K562 (cell line): ENCODE data around the gene FMNL1. TPM values are rescaled to one million over a fixed set of nuclear protein-coding genes. Genes with fewer than 3 reads are reported as not detected.

Source experiments
- ATAC-seq: fragments of 200-7000 bp; cut with Tn5 transposase; 3 replicates; pipeline ENCODE4 v1.9.1; 2020; ENCODE audit warnings: moderate library complexity
- BruUV-seq: library from RNA; stranded (reverse); fragments of 400-500 nt; replicated peaks from 2 replicates; lab custom pipeline; 2021; lab: Mats Ljungman, UMichigan
- CTCF ChIA-PET: fragments of 300-600 bp; formaldehyde crosslinking; extraction: SDS; loops from one replicate; lab custom pipeline; 2021; ENCODE audit warnings: low intra/inter-chr PET ratio; lab: Yijun Ruan, JAX
- POLR2A ChIA-PET: fragments of 300-600, 350-650 bp; sonication (Branson Sonifier 250); formaldehyde crosslinking; extraction: SDS; loops from one replicate; lab custom pipeline; 2021; ENCODE audit warnings: antibody characterized with exemption, inconsistent platforms; lab: Yijun Ruan, JAX
- DNase-seq, 4 experiments: peaks; one replicate each; pipeline versions ENCODE4 v3.0.0 to v3.0.0-alpha.2; 2011 to 2018; ENCODE audit warnings: low spot score in 3 of 4, mixed read lengths in 3 of 4; ENCODE audit errors: extremely low read depth in 1 of 4
- FAIRE-seq: peaks from 2 replicates; lab custom pipeline; 2011; peaks lifted over from hg19 to GRCh38; lab: Jason Lieb, UNC
- H2AFZ ChIP-seq: 2 replicates; pipeline ENCODE4 v1.6.0; 2011; ENCODE audit warnings: low read depth, low read length, control low read depth, inconsistent platforms
- H3K27ac ChIP-seq: fragments of 200-600 bp; 3 replicates; pipeline ENCODE4 v1.8.0; 2011; ENCODE audit warnings: low read depth, mild to moderate bottlenecking, control low read depth, inconsistent platforms, low read length, moderate library complexity, mixed read lengths; ENCODE audit errors: extremely low read depth
- H3K27me3 ChIP-seq, 2 experiments: fragments of 300-600 bp in 1 of 2; 2 replicates in 1 of 2; 3 replicates in 1 of 2; pipeline versions ENCODE4 v1.6.0 to v1.8.0; 2011; ENCODE audit warnings: inconsistent platforms in 2 of 2, low read length in 2 of 2, mild to moderate bottlenecking in 1 of 2, mixed read lengths in 1 of 2, moderate library complexity in 1 of 2; ENCODE audit not compliant: control insufficient read depth in 2 of 2, insufficient read depth in 2 of 2
- H3K36me3 ChIP-seq: fragments of 300-600 bp; 3 replicates; pipeline ENCODE4 v1.8.0; 2011; ENCODE audit warnings: mild to moderate bottlenecking, low read length, inconsistent platforms; ENCODE audit not compliant: control insufficient read depth, insufficient read depth
- H3K4me1 ChIP-seq, 2 experiments: fragments of 200-600 bp in 1 of 2; replicated peaks in 1 of 2; 2 replicates in 1 of 2; 3 replicates in 1 of 2; pipeline versions ENCODE4 v1.5.1 to v1.8.0; 2011; ENCODE audit warnings: inconsistent platforms in 2 of 2, low read length in 2 of 2, mild to moderate bottlenecking in 1 of 2, mixed read lengths in 1 of 2, moderate library complexity in 1 of 2; ENCODE audit not compliant: control insufficient read depth in 2 of 2, insufficient read depth in 2 of 2
- H3K4me2 ChIP-seq: 2 replicates; pipeline ENCODE4 v1.6.1; 2011; ENCODE audit warnings: low read length, control low read depth, inconsistent platforms, mixed read lengths; ENCODE audit not compliant: insufficient read depth
- H3K4me3 ChIP-seq: fragments of 200-600 bp; sonication (generic), shearing (Covaris generic); 2 replicates; pipeline ENCODE4 v1.5.1; 2016; ENCODE audit warnings: control low read depth, inconsistent platforms
- H3K79me2 ChIP-seq: fragments of 200-600 bp; 3 replicates; pipeline ENCODE4 v1.8.0; 2011; ENCODE audit warnings: low read length, inconsistent platforms; ENCODE audit not compliant: control insufficient read depth, insufficient read depth
- H3K9ac ChIP-seq, 2 experiments: 2 replicates each; pipeline versions ENCODE4 v1.6.0 to v1.6.1; 2011; ENCODE audit warnings: low read depth in 2 of 2, low read length in 2 of 2, control low read depth in 1 of 2, inconsistent platforms in 1 of 2, mild to moderate bottlenecking in 1 of 2, mixed read lengths in 1 of 2; ENCODE audit not compliant: insufficient read depth in 1 of 2
- H3K9me1 ChIP-seq: one replicate; pipeline ENCODE4 v1.6.0; 2011; ENCODE audit warnings: inconsistent platforms, mild to moderate bottlenecking, low read length, moderate library complexity; ENCODE audit not compliant: control insufficient read depth, insufficient read depth
- H3K9me3 ChIP-seq: replicated peaks from 2 replicates; pipeline ENCODE4 v1.5.1; 2011; ENCODE audit warnings: low read depth, low read length, inconsistent platforms; ENCODE audit not compliant: control insufficient read depth, insufficient read depth
- H4K20me1 ChIP-seq: replicated peaks from 2 replicates; pipeline ENCODE4 v1.6.1; 2011; ENCODE audit warnings: low read length, inconsistent platforms, mixed read lengths; ENCODE audit not compliant: control insufficient read depth, insufficient read depth
- BCL6 ChIP-seq: fragments of 250-450 bp; sonication (Bioruptor Pico); IDR thresholded peaks from 2 replicates; pipeline ENCODE4 v1.4.0; 2020
- CREM ChIP-seq: IDR thresholded peaks from 2 replicates; pipeline ENCODE4 v1.6.1; 2014; ENCODE audit warnings: antibody characterized with exemption, low read depth
- ETV5 ChIP-seq: sonication (generic); formaldehyde crosslinking; IDR thresholded peaks from 2 replicates; pipeline ENCODE4 v1.4.0; 2020; ENCODE audit warnings: low read depth, mild to moderate bottlenecking, missing genetic modification reagents
- GTF2E2 ChIP-seq: fragments of 200-800 bp; sonication (Bioruptor generic); IDR thresholded peaks from 2 replicates; pipeline ENCODE4 v1.6.1; 2016; ENCODE audit warnings: missing genetic modification characterization, missing compliant biosample characterization
- HNRNPL ChIP-seq: fragments of 200-400 bp; formaldehyde crosslinking; IDR thresholded peaks from 2 replicates; pipeline ENCODE4 v1.6.1; 2017; ENCODE audit warnings: low read depth, mild to moderate bottlenecking, low read length
- KLF16 ChIP-seq: IDR thresholded peaks from 2 replicates; pipeline ENCODE4 v1.6.1; 2016; ENCODE audit warnings: antibody characterized with exemption
- KLF6 ChIP-seq: fragments of 250-450 bp; sonication (Bioruptor Pico); IDR thresholded peaks from 2 replicates; pipeline ENCODE4 v1.4.0; 2020; ENCODE audit warnings: mild to moderate bottlenecking, moderate library complexity, borderline replicate concordance
- NFATC3 ChIP-seq: fragments of 450-650 bp; IDR thresholded peaks from 2 replicates; pipeline ENCODE4 v1.6.1; 2017; ENCODE audit warnings: mild to moderate bottlenecking
- PCBP1 ChIP-seq: fragments of 200-400 bp; formaldehyde crosslinking; IDR thresholded peaks from 2 replicates; pipeline ENCODE4 v1.6.1; 2018; ENCODE audit warnings: mild to moderate bottlenecking, low read depth, low read length; ENCODE audit not compliant: poor library complexity, severe bottlenecking
- PHB ChIP-seq: fragments of 250-450 bp; sonication (Bioruptor Pico); IDR thresholded peaks from 2 replicates; pipeline ENCODE4 v1.5.0; 2021
- PML ChIP-seq: IDR thresholded peaks from 2 replicates; pipeline ENCODE4 v1.6.1; 2012; ENCODE audit warnings: low read length, inconsistent platforms
- SMARCB1 ChIP-seq: IDR thresholded peaks from 2 replicates; pipeline ENCODE4 v1.6.1; 2011; ENCODE audit warnings: improper control_type of control experiment, low read depth; ENCODE audit not compliant: insufficient read length
- XRCC4 ChIP-seq: IDR thresholded peaks from one replicate; pipeline ENCODE4 v1.6.1; 2011; ENCODE audit not compliant: insufficient read depth, insufficient read length; ENCODE audit errors: extremely low read depth
- YY1 ChIP-seq, 3 experiments: IDR thresholded peaks; 2 replicates each; pipeline ENCODE4 v1.6.1; 2011; ENCODE audit warnings: low read length in 2 of 3, mild to moderate bottlenecking in 2 of 3, moderate library complexity in 2 of 3, borderline replicate concordance in 1 of 3, control low read depth in 1 of 3, low read depth in 1 of 3; ENCODE audit not compliant: insufficient read depth in 3 of 3, insufficient replicate concordance in 2 of 3, control insufficient read depth in 1 of 3, insufficient read length in 1 of 3; ENCODE audit errors: extremely low read depth in 1 of 3
- ZHX1 ChIP-seq: fragments of 150-350 bp; conservative IDR thresholded peaks from 2 replicates; pipeline ENCODE4 v1.6.1; 2014; ENCODE audit warnings: low read length
- ZNF395 ChIP-seq: fragments of 200-800 bp; sonication (Bioruptor generic); IDR thresholded peaks from 2 replicates; pipeline ENCODE4 v1.6.1; 2017; ENCODE audit warnings: missing genetic modification characterization, missing compliant biosample characterization
- ZNF507 ChIP-seq: conservative IDR thresholded peaks from 2 replicates; pipeline ENCODE4 v1.6.1; 2017; ENCODE audit warnings: missing genetic modification characterization, missing compliant biosample characterization
- ZNF589 ChIP-seq: fragments of 200-800 bp; sonication (Bioruptor generic); IDR thresholded peaks from 2 replicates; pipeline ENCODE4 v1.6.1; 2016; ENCODE audit warnings: low read depth, missing genetic modification characterization, missing compliant biosample characterization
- ZNF76 ChIP-seq: fragments of 250-450 bp; sonication (Bioruptor Pico); IDR thresholded peaks from 2 replicates; pipeline ENCODE4 v1.4.0; 2020; ENCODE audit warnings: mild to moderate bottlenecking, moderate library complexity, borderline replicate concordance
- WGBS: fragments of 100-300 bp; shearing (Covaris generic); methylation state at CpG from one replicate; pipeline ENCODE4 v1.1.6; 2016; ENCODE audit warnings: low coverage, mixed read lengths; ENCODE audit not compliant: insufficient coverage; ENCODE audit errors: missing lambda C conversion rate; 5-methylcytosine and 5-hydroxymethylcytosine counted together
- in situ Hi-C: fragments of 300-500 bp; cut with MboI; formaldehyde crosslinking; loops from 4 replicates; pipeline ENCODE4 v1.15.0; 2018; ENCODE audit warnings: inconsistent platforms, mixed read lengths
- intact Hi-C: fragments of 100-400 bp; cut with micrococcal nuclease; formaldehyde crosslinking; loops from 2 replicates; pipeline ENCODE4 v1.14.2; 2022
- polyA plus RNA-seq, 8 experiments: library from polyadenylated mRNA; depleted of rRNA in 4 of 8; stranded (reverse) in 5 of 8; unstranded in 3 of 8; fragments of >200 nt; fragmentation: Nextera tagmentation in 2 of 8; fragmentation: Illumina TruSeq in 1 of 8; extraction: Ambion mirVana in 2 of 8; extraction: Trizol in 1 of 8; gene quantifications; 2 replicates each; pipeline versions ENCODE4 v1.2.1 to v1.2.3, GENCODE V29; 2011 to 2014; ENCODE audit warnings: inconsistent platforms in 1 of 8, missing spikeins in 1 of 8
- total RNA-seq, 7 experiments: library from RNA; depleted of rRNA in 6 of 7; stranded (reverse); fragments of >200 nt in 6 of 7; fragmentation: Illumina TruSeq in 2 of 7; extraction: Trizol in 2 of 7; gene quantifications; 2 replicates each; pipeline versions ENCODE4 v1.2.1 to v1.2.3, GENCODE V29; 2011 to 2021; ENCODE audit warnings: low replicate concordance in 1 of 7

Gene FMNL1
- total and polyA plus RNA-seq, 9 of the 15 experiments (the other 6 are each of a cell fraction or from before 2014, with no cell fraction given): 0.70 to 36.6 (median 7.7) TPM

- H3K4me3 ChIP-seq: peak overlapping the region; percentile 20
- CTCF ChIA-PET: no interaction called here
- peak overlapping the region; percentile 90 for H3K27ac ChIP-seq
- H3K4me1 ChIP-seq: peaks cover 78 to 96% of the 10 kb centered on the region in 2 experiments
- peak; percentile 84 to 93 (median 88) for DNase-seq
- peak overlapping the region; percentile 77 to 85 for H3K9ac ChIP-seq
- H2AFZ ChIP-seq: peak overlapping the region; percentile 81
- 2% methylated on average over 10 of the region's 11 CpGs for whole genome bisulfite sequencing
- peak; percentile 95 for FAIRE-seq
- no TSS peak for BruUV-seq
- in situ Hi-C loops: no loop called here
- H3K9me3 ChIP-seq: no peaks in the 10 kb centered on the region
- ATAC-seq: peak; percentile 83
- H3K4me2 ChIP-seq: peak overlapping the region; percentile 82
- H4K20me1 ChIP-seq: no peaks in the 10 kb centered on the region
- no peaks in the 10 kb centered on the region for H3K9me1 ChIP-seq
- no peaks in the 10 kb centered on the region for H3K27me3 ChIP-seq
- H3K36me3 ChIP-seq: no peaks in the 10 kb centered on the region
- intact Hi-C loops: no loop called here
- POLR2A ChIA-PET: interaction anchor here (0.6 to 9.0 kb wide), 5 partner anchors 32 to 159 kb away, joined by 3 to 92 read pairs (median 4); partner anchors contain the start of genes HEXIM1 and HEXIM2
- H3K79me2 ChIP-seq: peaks cover 75% of the 10 kb centered on the region
- no peak for TF ChIP-seq ZNF507
- TF ChIP-seq KLF6 (CRISPR knock-in tag): peak; percentile 28; the same call in 1 of the 2 replicates
- 0 out of 2 replicates have a peak, but pooled peaks have one; percentile 29 for TF ChIP-seq KLF16
- TF ChIP-seq HNRNPL: no peak
- TF ChIP-seq ZNF589 (CRISPR knock-in tag): peak; percentile 82; the same call in 1 of the 2 replicates
- TF ChIP-seq CREM: peak; percentile 69; the same call in 1 of the 2 replicates
- no peak for TF ChIP-seq PCBP1
- 0 out of 2 replicates have a peak, but pooled peaks have one; percentile 13 for TF ChIP-seq ZNF76 (CRISPR knock-in tag)
- no peak; the same call in 1 of the 2 replicates for TF ChIP-seq ZNF395 (CRISPR knock-in tag)
- peak in 2 of 3 experiments; percentile 47 to 57 for TF ChIP-seq YY1 (IDR thresholded peaks at IDR 0.05; ENCODE audit: borderline replicate concordance in 1 of 3, control insufficient read depth in 1 of 3, extremely low read depth in 1 of 3, insufficient read depth in 3 of 3, insufficient read length in 1 of 3, insufficient replicate concordance in 2 of 3, low read depth in 1 of 3, low read length in 2 of 3)
- no peak for TF ChIP-seq PHB
- no peak for TF ChIP-seq GTF2E2 (tag)
- no peak for TF ChIP-seq XRCC4
- TF ChIP-seq PML: peak; percentile 38; the same call in 1 of the 2 replicates
- TF ChIP-seq BCL6: no peak
- TF ChIP-seq ZHX1: no peak
- no peak for TF ChIP-seq SMARCB1
- TF ChIP-seq NFATC3: no peak
- peak; percentile 94; the same call in 1 of the 2 replicates for TF ChIP-seq ETV5 (CRISPR knock-in tag)
Measured at GRCh38 chr17:45225964-45226530, 4.4 kb downstream of the FMNL1 start.
